K562 (cell line): ENCODE measurements around the gene CMSS1. TPM values are rescaled to one million over a fixed set of nuclear protein-coding genes. Genes with fewer than 3 reads are reported as not detected.

Source experiments
- ATAC-seq: fragments of 200-7000 bp; cut with Tn5 transposase; 3 replicates; pipeline ENCODE4 v1.9.1; 2020; ENCODE audit warnings: moderate library complexity
- BruUV-seq: library from RNA; stranded (reverse); fragments of 400-500 nt; replicated peaks from 2 replicates; lab custom pipeline; 2021; lab: Mats Ljungman, UMichigan
- CTCF ChIA-PET: fragments of 300-600 bp; formaldehyde crosslinking; extraction: SDS; loops from one replicate; lab custom pipeline; 2021; ENCODE audit warnings: low intra/inter-chr PET ratio; lab: Yijun Ruan, JAX
- POLR2A ChIA-PET: fragments of 300-600, 350-650 bp; sonication (Branson Sonifier 250); formaldehyde crosslinking; extraction: SDS; loops from one replicate; lab custom pipeline; 2021; ENCODE audit warnings: antibody characterized with exemption, inconsistent platforms; lab: Yijun Ruan, JAX
- DNase-seq, 4 experiments: peaks; one replicate each; pipeline versions ENCODE4 v3.0.0 to v3.0.0-alpha.2; 2011 to 2018; ENCODE audit warnings: low spot score in 3 of 4, mixed read lengths in 3 of 4; ENCODE audit errors: extremely low read depth in 1 of 4
- FAIRE-seq: peaks from 2 replicates; lab custom pipeline; 2011; peaks lifted over from hg19 to GRCh38; lab: Jason Lieb, UNC
- H2AFZ ChIP-seq: 2 replicates; pipeline ENCODE4 v1.6.0; 2011; ENCODE audit warnings: low read depth, low read length, control low read depth, inconsistent platforms
- H3K27ac ChIP-seq: fragments of 200-600 bp; 3 replicates; pipeline ENCODE4 v1.8.0; 2011; ENCODE audit warnings: low read depth, mild to moderate bottlenecking, control low read depth, inconsistent platforms, low read length, moderate library complexity, mixed read lengths; ENCODE audit errors: extremely low read depth
- H3K27me3 ChIP-seq, 2 experiments: fragments of 300-600 bp in 1 of 2; 2 replicates in 1 of 2; 3 replicates in 1 of 2; pipeline versions ENCODE4 v1.6.0 to v1.8.0; 2011; ENCODE audit warnings: inconsistent platforms in 2 of 2, low read length in 2 of 2, mild to moderate bottlenecking in 1 of 2, mixed read lengths in 1 of 2, moderate library complexity in 1 of 2; ENCODE audit not compliant: control insufficient read depth in 2 of 2, insufficient read depth in 2 of 2
- H3K36me3 ChIP-seq: fragments of 300-600 bp; 3 replicates; pipeline ENCODE4 v1.8.0; 2011; ENCODE audit warnings: mild to moderate bottlenecking, low read length, inconsistent platforms; ENCODE audit not compliant: control insufficient read depth, insufficient read depth
- H3K4me1 ChIP-seq, 2 experiments: fragments of 200-600 bp in 1 of 2; replicated peaks in 1 of 2; 2 replicates in 1 of 2; 3 replicates in 1 of 2; pipeline versions ENCODE4 v1.5.1 to v1.8.0; 2011; ENCODE audit warnings: inconsistent platforms in 2 of 2, low read length in 2 of 2, mild to moderate bottlenecking in 1 of 2, mixed read lengths in 1 of 2, moderate library complexity in 1 of 2; ENCODE audit not compliant: control insufficient read depth in 2 of 2, insufficient read depth in 2 of 2
- H3K4me2 ChIP-seq: 2 replicates; pipeline ENCODE4 v1.6.1; 2011; ENCODE audit warnings: low read length, control low read depth, inconsistent platforms, mixed read lengths; ENCODE audit not compliant: insufficient read depth
- H3K4me3 ChIP-seq: fragments of 200-600 bp; sonication (generic), shearing (Covaris generic); 2 replicates; pipeline ENCODE4 v1.5.1; 2016; ENCODE audit warnings: control low read depth, inconsistent platforms
- H3K79me2 ChIP-seq: fragments of 200-600 bp; 3 replicates; pipeline ENCODE4 v1.8.0; 2011; ENCODE audit warnings: low read length, inconsistent platforms; ENCODE audit not compliant: control insufficient read depth, insufficient read depth
- H3K9ac ChIP-seq, 2 experiments: 2 replicates each; pipeline versions ENCODE4 v1.6.0 to v1.6.1; 2011; ENCODE audit warnings: low read depth in 2 of 2, low read length in 2 of 2, control low read depth in 1 of 2, inconsistent platforms in 1 of 2, mild to moderate bottlenecking in 1 of 2, mixed read lengths in 1 of 2; ENCODE audit not compliant: insufficient read depth in 1 of 2
- H3K9me1 ChIP-seq: one replicate; pipeline ENCODE4 v1.6.0; 2011; ENCODE audit warnings: inconsistent platforms, mild to moderate bottlenecking, low read length, moderate library complexity; ENCODE audit not compliant: control insufficient read depth, insufficient read depth
- H3K9me3 ChIP-seq: replicated peaks from 2 replicates; pipeline ENCODE4 v1.5.1; 2011; ENCODE audit warnings: low read depth, low read length, inconsistent platforms; ENCODE audit not compliant: control insufficient read depth, insufficient read depth
- H4K20me1 ChIP-seq: replicated peaks from 2 replicates; pipeline ENCODE4 v1.6.1; 2011; ENCODE audit warnings: low read length, inconsistent platforms, mixed read lengths; ENCODE audit not compliant: control insufficient read depth, insufficient read depth
- CBX1 ChIP-seq: sonication (generic); IDR thresholded peaks from 2 replicates; pipeline ENCODE4 v1.6.1; 2016; ENCODE audit warnings: antibody characterized with exemption, low read depth, mild to moderate bottlenecking
- CC2D1A ChIP-seq: fragments of 450-650 bp; IDR thresholded peaks from 2 replicates; pipeline ENCODE4 v1.6.1; 2017; ENCODE audit warnings: mild to moderate bottlenecking
- FIP1L1 ChIP-seq: fragments of 200-400 bp; formaldehyde crosslinking; IDR thresholded peaks from 2 replicates; pipeline ENCODE4 v1.6.1; 2018; ENCODE audit warnings: mild to moderate bottlenecking, low read depth, low read length; ENCODE audit not compliant: poor library complexity, severe bottlenecking
- FOXM1 ChIP-seq, 2 experiments: fragments of 450-650 bp in 1 of 2; sonication (generic) in 1 of 2; formaldehyde crosslinking in 1 of 2; IDR thresholded peaks; 2 replicates each; pipeline versions ENCODE4 v1.6.1 to v1.9.0; 2017 to 2022; ENCODE audit warnings: low read depth in 2 of 2, mild to moderate bottlenecking in 2 of 2, missing genetic modification reagents in 1 of 2, moderate library complexity in 1 of 2
- GTF2F1 ChIP-seq: IDR thresholded peaks from 2 replicates; pipeline ENCODE4 v1.6.1; 2011; ENCODE audit warnings: low read depth, low read length, improper control_type of control experiment
- HDAC3 ChIP-seq: fragments of 450-650 bp; IDR thresholded peaks from 2 replicates; pipeline ENCODE4 v1.6.1; 2018; ENCODE audit warnings: borderline replicate concordance, mild to moderate bottlenecking, moderate library complexity; ENCODE audit not compliant: partially characterized antibody
- HNRNPLL ChIP-seq: fragments of 200-400 bp; formaldehyde crosslinking; IDR thresholded peaks from 2 replicates; pipeline ENCODE4 v1.6.1; 2017; ENCODE audit warnings: low read length, low read depth, mild to moderate bottlenecking; ENCODE audit not compliant: poor library complexity, severe bottlenecking
- MXD1 ChIP-seq: fragments of 250-450 bp; sonication (Bioruptor Pico); IDR thresholded peaks from 2 replicates; pipeline ENCODE4 v1.8.0; 2021; ENCODE audit warnings: borderline replicate concordance, mild to moderate bottlenecking, moderate library complexity; ENCODE audit not compliant: poor library complexity, severe bottlenecking
- NCOR1 ChIP-seq: fragments of 450-650 bp; IDR thresholded peaks from 2 replicates; pipeline ENCODE4 v1.6.1; 2016; ENCODE audit warnings: mild to moderate bottlenecking, moderate library complexity
- POLR2B ChIP-seq: fragments of 450-650 bp; IDR thresholded peaks from 2 replicates; pipeline ENCODE4 v1.6.1; 2018; ENCODE audit warnings: low read depth; ENCODE audit not compliant: partially characterized antibody
- ZC3H11A ChIP-seq: IDR thresholded peaks from 2 replicates; pipeline ENCODE4 v1.6.1; 2012; ENCODE audit warnings: low read depth, low read length, improper control_type of control experiment
- ZFP1 ChIP-seq: fragments of 450-650 bp; formaldehyde crosslinking; IDR thresholded peaks from 2 replicates; pipeline ENCODE4 v1.4.0; 2020; ENCODE audit warnings: mild to moderate bottlenecking, mixed read lengths
- ZFPM2 ChIP-seq: fragments of 250-450 bp; sonication (Bioruptor Pico); IDR thresholded peaks from 2 replicates; pipeline ENCODE4 v1.5.1; 2022; ENCODE audit warnings: mild to moderate bottlenecking
- ZNF41 ChIP-seq: fragments of 250-450 bp; sonication (Bioruptor Pico); conservative IDR thresholded peaks from 2 replicates; pipeline ENCODE4 v1.4.0; 2020; ENCODE audit warnings: mild to moderate bottlenecking
- ZNF436 ChIP-seq: fragments of 250-450, 450-650 bp; sonication (Bioruptor Pico); formaldehyde crosslinking; IDR thresholded peaks from 2 replicates; pipeline ENCODE4 v1.7.0; 2020; ENCODE audit warnings: mild to moderate bottlenecking
- ZNF778 ChIP-seq: fragments of 450-650 bp; formaldehyde crosslinking; IDR thresholded peaks from 2 replicates; pipeline ENCODE4 v1.4.0; 2020; ENCODE audit warnings: mild to moderate bottlenecking, moderate library complexity
- WGBS: fragments of 100-300 bp; shearing (Covaris generic); methylation state at CpG from one replicate; pipeline ENCODE4 v1.1.6; 2016; ENCODE audit warnings: low coverage, mixed read lengths; ENCODE audit not compliant: insufficient coverage; ENCODE audit errors: missing lambda C conversion rate; 5-methylcytosine and 5-hydroxymethylcytosine counted together
- in situ Hi-C: fragments of 300-500 bp; cut with MboI; formaldehyde crosslinking; loops from 4 replicates; pipeline ENCODE4 v1.15.0; 2018; ENCODE audit warnings: inconsistent platforms, mixed read lengths
- intact Hi-C: fragments of 100-400 bp; cut with micrococcal nuclease; formaldehyde crosslinking; loops from 2 replicates; pipeline ENCODE4 v1.14.2; 2022
- polyA plus RNA-seq, 8 experiments: library from polyadenylated mRNA; depleted of rRNA in 4 of 8; stranded (reverse) in 5 of 8; unstranded in 3 of 8; fragments of >200 nt; fragmentation: Nextera tagmentation in 2 of 8; fragmentation: Illumina TruSeq in 1 of 8; extraction: Ambion mirVana in 2 of 8; extraction: Trizol in 1 of 8; gene quantifications; 2 replicates each; pipeline versions ENCODE4 v1.2.1 to v1.2.3, GENCODE V29; 2011 to 2014; ENCODE audit warnings: inconsistent platforms in 1 of 8, missing spikeins in 1 of 8
- total RNA-seq, 7 experiments: library from RNA; depleted of rRNA in 6 of 7; stranded (reverse); fragments of >200 nt in 6 of 7; fragmentation: Illumina TruSeq in 2 of 7; extraction: Trizol in 2 of 7; gene quantifications; 2 replicates each; pipeline versions ENCODE4 v1.2.1 to v1.2.3, GENCODE V29; 2011 to 2021; ENCODE audit warnings: low replicate concordance in 1 of 7

CMSS1 gene
- total and polyA plus RNA-seq, 9 of the 15 experiments (the other 6 are each of a cell fraction or from before 2014, with no cell fraction given) = 46.9 to 109 (median 72.3) TPM

DNA sequence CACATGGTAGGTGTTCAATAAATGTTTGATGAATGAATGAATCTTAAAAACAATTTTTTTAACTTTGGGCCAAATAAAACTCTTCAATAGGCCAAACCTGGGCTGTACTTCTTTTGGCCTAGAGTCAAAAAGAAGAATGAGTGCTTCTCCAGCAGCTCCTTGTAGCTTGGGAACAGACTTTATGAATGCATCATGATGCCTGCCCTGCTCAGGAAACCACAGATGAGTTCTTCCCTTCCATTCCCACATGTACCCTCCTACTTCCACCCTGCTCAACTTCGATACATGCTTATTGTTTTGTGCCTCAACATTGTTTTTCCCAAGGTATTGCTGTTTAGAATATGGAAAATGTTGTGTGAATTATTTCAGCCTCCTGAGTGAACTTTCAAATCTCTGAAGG, 209.7 kb downstream of the CMSS1 start:
- no peak for FAIRE-seq
- CTCF ChIA-PET = no interaction called here

More for the DNA sequence above, 209.7 kb downstream of the CMSS1 start:
- H3K27me3 ChIP-seq = no peaks in the 10 kb centered on the region
- DNase-seq = no peak
- intact Hi-C loops (no loop called here), in situ Hi-C loops (no loop called here)
- no TSS peak for BruUV-seq
- no peak for ATAC-seq
- H3K9me1 ChIP-seq = no peaks in the 10 kb centered on the region
- TF ChIP-seq HNRNPLL (no peak), HDAC3 (no peak), ZFPM2 (CRISPR knock-in tag) (no peak), FIP1L1 (no peak), GTF2F1 (no peak), ZNF41 (CRISPR knock-in tag) (no peak), CBX1 (no peak), ZNF436 (CRISPR knock-in tag) (no peak), CC2D1A (no peak), ZNF778 (CRISPR knock-in tag) (no peak), NCOR1 (no peak), ZFP1 (CRISPR knock-in tag) (no peak), POLR2B (no peak), ZC3H11A (no peak), MXD1 (CRISPR knock-in tag) (no peak), FOXM1 (IDR thresholded peaks at IDR 0.05; ENCODE audit: low read depth) (no peak), FOXM1 (CRISPR knock-in tag; IDR thresholded peaks at IDR 0.05; ENCODE audit: low read depth) (no peak)
- no peak overlapping the region for H3K4me2 ChIP-seq
- H3K9me3 ChIP-seq = no peaks in the 10 kb centered on the region
- peaks cover 0 to 29% of the 10 kb centered on the region in 2 experiments; a peak in 2 of 5 replicates for H3K4me1 ChIP-seq
- H3K4me3 ChIP-seq = no peak overlapping the region
- POLR2A ChIA-PET = interaction anchor here (1.2 kb wide), 1 partner anchor 186 kb away, joined by 3 read pairs; no protein-coding TSS in a partner anchor
- H2AFZ ChIP-seq = no peak overlapping the region
- H3K36me3 ChIP-seq = no peaks in the 10 kb centered on the region
- no peaks in the 10 kb centered on the region for H3K79me2 ChIP-seq
- WGBS = 83% methylated on average over 1 of the region's 1 CpG
- H4K20me1 ChIP-seq = peaks cover 4% of the 10 kb centered on the region; the same call in 1 of the 2 replicates
- no peak overlapping the region for H3K9ac ChIP-seq
- H3K27ac ChIP-seq = no peak overlapping the region
